ENCODE data around the gene TTLL9. TPM values are rescaled to one million over a fixed set of nuclear protein-coding genes. Genes with fewer than 3 reads are reported as not detected.

The TTLL9 gene
- not detected for total RNA-seq (2021; fragmentation: NEBNext Ultra II Directional; extraction: Animal tissue kit (Norgen Biotek cat#: 25700))
- long read RNA-seq, result 0 reads

GRCh38 chr20:31869942-31870725, at the start of gene TTLL9, which contains the start of gene DUSP15:
TTLL9 (plus strand) TSS chr20:31870634; CDS start chr20:31871127, 493 bp downstream.
DUSP15 (minus strand) TSS chr20:31870527; CDS start chr20:31870337, 190 bp downstream.
- no peak within 1 kb of the TSS for H3K27ac Mint-ChIP-seq
- TF ChIP-seq CTCF (IDR thresholded peaks at IDR 0.05), result no peak
- no peaks in the 10 kb centered on the region for H3K36me3 Mint-ChIP-seq (ENCODE audit: low read depth)
- peaks cover 7% of the 10 kb centered on the region for H3K4me1 Mint-ChIP-seq (ENCODE audit: low read depth)
- peak within 1 kb of the TSS; percentile 75 for H3K4me3 Mint-ChIP-seq
- no peaks in the 10 kb centered on the region for H3K9me3 Mint-ChIP-seq
- H3K27me3 Mint-ChIP-seq (ENCODE audit: insufficient read depth), result peaks cover 58% of the 10 kb centered on the region
- DNase-seq, result no peak

- no peak for TF ChIP-seq CTCF (IDR thresholded peaks at IDR 0.05)
- Mint-ChIP-seq H3K9me3 (no peaks in the 10 kb centered on the region), H3K36me3 (ENCODE audit: low read depth) (no peaks in the 10 kb centered on the region), H3K27ac (no peak overlapping the region), H3K4me3 (no peak overlapping the region), H3K4me1 (ENCODE audit: low read depth) (peaks cover 7% of the 10 kb centered on the region), H3K27me3 (ENCODE audit: insufficient read depth) (peaks cover 1% of the 10 kb centered on the region; the same call in 1 of the 2 replicates)
- DNase-seq, result no peak
Measured at GRCh38 chr20:31821427-31821826, 49.0 kb upstream of the TTLL9 start.

- peaks cover 7% of the 10 kb centered on the region for H3K4me1 Mint-ChIP-seq (ENCODE audit: low read depth)
- peaks cover 1% of the 10 kb centered on the region; the same call in 1 of the 2 replicates for H3K27me3 Mint-ChIP-seq (ENCODE audit: insufficient read depth)
- H3K27ac Mint-ChIP-seq, result no peak overlapping the region
- DNase-seq, result peak; percentile 71
- no peaks in the 10 kb centered on the region for H3K36me3 Mint-ChIP-seq (ENCODE audit: low read depth)
- no peaks in the 10 kb centered on the region for H3K9me3 Mint-ChIP-seq
- H3K4me3 Mint-ChIP-seq, result no peak overlapping the region
- TF ChIP-seq CTCF (IDR thresholded peaks at IDR 0.05), result peak; percentile 100
Measured at GRCh38 chr20:31822421-31823330, 47.8 kb upstream of the TTLL9 start.

- Mint-ChIP-seq H3K36me3 (ENCODE audit: low read depth) (no peaks in the 10 kb centered on the region), H3K27ac (peak overlapping the region; percentile 0; the same call in 1 of the 2 replicates), H3K4me3 (no peak overlapping the region), H3K4me1 (ENCODE audit: low read depth) (peaks cover 7% of the 10 kb centered on the region), H3K9me3 (no peaks in the 10 kb centered on the region), H3K27me3 (ENCODE audit: insufficient read depth) (peaks cover 2% of the 10 kb centered on the region; the same call in 1 of the 2 replicates)
- DNase-seq, result no peak
- TF ChIP-seq CTCF (IDR thresholded peaks at IDR 0.05), result no peak
Measured at GRCh38 chr20:31823360-31824124, 46.9 kb upstream of the TTLL9 start.

- DNase-seq, result no peak
- Mint-ChIP-seq H3K4me3 (no peak overlapping the region), H3K27ac (no peak overlapping the region), H3K27me3 (ENCODE audit: insufficient read depth) (peaks cover 6% of the 10 kb centered on the region), H3K36me3 (ENCODE audit: low read depth) (no peaks in the 10 kb centered on the region), H3K4me1 (ENCODE audit: low read depth) (peaks cover 7% of the 10 kb centered on the region), H3K9me3 (no peaks in the 10 kb centered on the region)
- TF ChIP-seq CTCF (IDR thresholded peaks at IDR 0.05), result no peak
Measured at GRCh38 chr20:31824125-31824485, 46.3 kb upstream of the TTLL9 start.
